HepG2 (cell line): ENCODE data around the gene FOXN3. TPM values are rescaled to one million over a fixed set of nuclear protein-coding genes. Genes with fewer than 3 reads are reported as not detected.

Experiments used
- ATAC-seq: fragments of 200-7000 bp; cut with Tn5 transposase; 3 replicates; pipeline ENCODE4 v1.9.1; 2020; ENCODE audit warnings: mild to moderate bottlenecking, moderate library complexity
- BruUV-seq: library from RNA; stranded (reverse); fragments of 400-500 nt; replicated peaks from 2 replicates; lab custom pipeline; 2021; lab: Mats Ljungman, UMichigan
- CTCF ChIA-PET: fragments of 300-600 bp; formaldehyde crosslinking; extraction: SDS; loops from one replicate; lab custom pipeline; 2021; ENCODE audit warnings: low total read pairs, inconsistent platforms, low intra/inter-chr PET ratio; lab: Yijun Ruan, JAX
- POLR2A ChIA-PET: fragments of 350-600 bp; sonication (Branson Sonifier 250); formaldehyde crosslinking; loops from one replicate; lab custom pipeline; 2020; ENCODE audit warnings: antibody characterized with exemption, inconsistent platforms; lab: Yijun Ruan, JAX
- DNase-seq: peaks from one replicate; pipeline ENCODE4 v3.0.0-alpha.2; 2015; ENCODE audit warnings: low spot score
- FAIRE-seq: peaks from 3 replicates; lab custom pipeline; 2011; peaks lifted over from hg19 to GRCh38; lab: Jason Lieb, UNC
- H2AFZ ChIP-seq: one replicate; pipeline ENCODE4 v1.6.1; 2011; ENCODE audit warnings: low read length, inconsistent platforms
- H3K27ac ChIP-seq: fragments of 300-600 bp; 3 replicates; pipeline ENCODE4 v1.8.0; 2011; ENCODE audit warnings: mixed run types, mild to moderate bottlenecking, mixed read lengths, low read length, inconsistent platforms; ENCODE audit not compliant: insufficient read depth; ENCODE audit errors: extremely low read length
- H3K27me3 ChIP-seq, 2 experiments: fragments of 200-600 bp in 1 of 2; 2 replicates in 1 of 2; 3 replicates in 1 of 2; pipeline versions ENCODE4 v1.6.0 to v1.8.0; 2011; ENCODE audit warnings: low read length in 2 of 2, mild to moderate bottlenecking in 2 of 2, moderate library complexity in 2 of 2, inconsistent platforms in 1 of 2; ENCODE audit not compliant: insufficient read depth in 2 of 2, control insufficient read depth in 1 of 2
- H3K36me3 ChIP-seq, 2 experiments: fragments of 200-600 bp in 1 of 2; replicated peaks in 1 of 2; 2 replicates in 1 of 2; 3 replicates in 1 of 2; pipeline versions ENCODE4 v1.5.1 to v1.8.0; 2011; ENCODE audit warnings: low read length in 2 of 2, inconsistent platforms in 1 of 2; ENCODE audit not compliant: insufficient read depth in 2 of 2, control insufficient read depth in 1 of 2
- H3K4me1 ChIP-seq: 2 replicates; pipeline ENCODE4 v1.5.1; 2012; ENCODE audit warnings: low read length, inconsistent platforms; ENCODE audit not compliant: insufficient read depth
- H3K4me2 ChIP-seq: 2 replicates; pipeline ENCODE4 v1.6.0; 2011; ENCODE audit warnings: low read depth, low read length, inconsistent platforms
- H3K4me3 ChIP-seq, 3 experiments: fragments of 200-600 bp in 1 of 3; sonication (generic), shearing (Covaris generic) in 1 of 3; replicated peaks in 1 of 3; 2 replicates each; pipeline ENCODE4 v1.5.1; 2011 to 2016; ENCODE audit warnings: low read length in 3 of 3, inconsistent platforms in 2 of 3, low read depth in 2 of 3, mild to moderate bottlenecking in 2 of 3, control low read depth in 1 of 3, mixed read lengths in 1 of 3; ENCODE audit not compliant: insufficient read depth in 1 of 3
- H3K79me2 ChIP-seq: one replicate; pipeline ENCODE4 v1.6.1; 2011; ENCODE audit warnings: low read length, inconsistent platforms; ENCODE audit not compliant: insufficient read depth
- H3K9ac ChIP-seq: 2 replicates; pipeline ENCODE4 v1.6.0; 2011; ENCODE audit warnings: mild to moderate bottlenecking, low read depth, low read length, inconsistent platforms; ENCODE audit not compliant: insufficient read depth
- H3K9me3 ChIP-seq: 2 replicates; pipeline ENCODE4 v1.5.1; 2012; ENCODE audit warnings: mild to moderate bottlenecking, low read length
- H4K20me1 ChIP-seq: 2 replicates; pipeline ENCODE4 v1.6.0; 2011; ENCODE audit warnings: inconsistent platforms, mild to moderate bottlenecking, low read length, moderate library complexity; ENCODE audit not compliant: insufficient read depth
- IRF2 ChIP-seq: IDR thresholded peaks from 2 replicates; pipeline ENCODE4 v1.6.1; 2018; ENCODE audit warnings: missing genetic modification reagents, missing compliant biosample characterization
- KLF15 ChIP-seq: sonication (generic); formaldehyde crosslinking; IDR thresholded peaks from 2 replicates; pipeline ENCODE4 v1.8.1; 2023; ENCODE audit warnings: borderline replicate concordance, mild to moderate bottlenecking, inconsistent platforms, missing genetic modification reagents, mixed read lengths
- NFE2L2 ChIP-seq: fragments of 150-350 bp; IDR thresholded peaks from 2 replicates; pipeline ENCODE4 v1.6.1; 2014; ENCODE audit warnings: low read length
- SMAD1 ChIP-seq: sonication (generic); formaldehyde crosslinking; IDR thresholded peaks from 2 replicates; pipeline ENCODE4 v1.4.0; 2020; ENCODE audit warnings: missing genetic modification reagents, low read depth, mild to moderate bottlenecking, borderline replicate concordance
- TCF12 ChIP-seq, 2 experiments: fragments of 450-650 bp in 1 of 2; sonication (generic) in 1 of 2; formaldehyde crosslinking in 1 of 2; IDR thresholded peaks; 2 replicates each; pipeline versions ENCODE4 v1.6.1 to v1.8.0; 2017 to 2022; ENCODE audit warnings: antibody characterized with exemption in 1 of 2, mild to moderate bottlenecking in 1 of 2, missing genetic modification reagents in 1 of 2, moderate library complexity in 1 of 2
- WIZ ChIP-seq: sonication (generic); formaldehyde crosslinking; IDR thresholded peaks from 2 replicates; pipeline ENCODE4 v1.5.1; 2020; ENCODE audit warnings: mild to moderate bottlenecking, missing genetic modification reagents
- WGBS: methylation state at CpG from one replicate; pipeline ENCODE4 v1.1.6; 2017; ENCODE audit warnings: low lambda C conversion rate; 5-methylcytosine and 5-hydroxymethylcytosine counted together
- in situ Hi-C: cut with HindIII; loops from 2 replicates; pipeline ENCODE4 v1.10.0; 2017; ENCODE audit warnings: low pct_unique_long_range_greater_than_20kb; ENCODE audit not compliant: extremely low pct_ligation_motif_present
- intact Hi-C: fragments of 100-400 bp; cut with micrococcal nuclease; formaldehyde crosslinking; loops from one replicate; pipeline ENCODE4 v1.10.0; 2022; ENCODE audit not compliant: unreplicated experiment
- polyA plus RNA-seq, 8 experiments: library from polyadenylated mRNA; depleted of rRNA in 3 of 8; stranded (reverse) in 7 of 8; unstranded in 1 of 8; fragments of >200 nt; fragmentation: Illumina TruSeq in 4 of 8; extraction: Trizol in 4 of 8; gene quantifications; 2 replicates each; pipeline versions ENCODE4 v1.2.1 to v1.2.3, GENCODE V29; 2011 to 2016; ENCODE audit warnings: low read depth in 4 of 8, missing spikeins in 1 of 8, mixed read lengths in 1 of 8; ENCODE audit not compliant: insufficient read depth in 1 of 8
- total RNA-seq, 5 experiments: library from RNA; depleted of rRNA; stranded (reverse); fragments of >200 nt; fragmentation: Illumina TruSeq; extraction: Trizol; gene quantifications; 2 replicates each; pipeline ENCODE4 v1.2.3, GENCODE V29; 2016; ENCODE audit warnings: low read depth in 1 of 5

Gene FOXN3
- total and polyA plus RNA-seq, 2 of the 13 experiments (the other 11 are each of a cell fraction or from before 2014, with no cell fraction given), result 32.4 to 70.2 TPM

- Histone ChIP-seq H3K27me3 (no peaks in the 10 kb centered on the region), H4K20me1 (no peaks in the 10 kb centered on the region), H3K4me1 (peaks cover 61% of the 10 kb centered on the region), H3K4me2 (no peak overlapping the region), H3K9ac (no peak overlapping the region), H3K4me3 (no peak overlapping the region), H3K36me3 (peaks cover 20 to 43% of the 10 kb centered on the region in 2 experiments), H2AFZ (no peak overlapping the region), H3K9me3 (no peaks in the 10 kb centered on the region), H3K27ac (no peak overlapping the region), H3K79me2 (peaks cover 50% of the 10 kb centered on the region)
- BruUV-seq, result no TSS peak
- TF ChIP-seq IRF2 (CRISPR knock-in tag) (no peak), WIZ (CRISPR knock-in tag) (no peak), TCF12 (IDR thresholded peaks at IDR 0.05) (no peak), TCF12 (CRISPR knock-in tag; IDR thresholded peaks at IDR 0.05) (no peak), SMAD1 (CRISPR knock-in tag) (no peak), KLF15 (no peak), NFE2L2 (peak; percentile 55)
- CTCF ChIA-PET, result no interaction called here
- POLR2A ChIA-PET, result interaction anchor here (1.2 to 4.2 kb wide), 2 partner anchors 11 to 27 kb away, joined by 3 to 28 read pairs; no protein-coding TSS in a partner anchor
- FAIRE-seq, result no peak
- 92% methylated on average over 5 of the region's 5 CpGs for WGBS
- no peak for DNase-seq
- in situ Hi-C loops, result no loop called here
- no peak for ATAC-seq
- intact Hi-C loops, result no loop called here
Measured at GRCh38 chr14:89342049-89342448, 75.0 kb downstream of the FOXN3 start.
